Stimulated activated CD8-positive, alpha-beta memory T cell treated with anti-CD3 and anti-CD28 coated beads, Interleukin-7, amount 100 ng/mL, for 24 hours (primary cell): ENCODE data around the gene RALA.
"Not testable (repeated sequence)": the region's sequence is repeated elsewhere in the genome, so short reads cannot be mapped to it uniquely, and the experiment has no call there.

ENCODE experiments used
- DNase-seq: peaks from one replicate; pipeline ENCODE4 v3.0.0-alpha.2; 2020; ENCODE audit warnings: low read depth

RALA gene

GRCh38 chr7:39650676-39651075, 27.3 kb downstream of the RALA start:
- no peak for DNase-seq

GRCh38 chr7:39651265-39651664, 27.9 kb downstream of the RALA start:
- no peak for DNase-seq

GRCh38 chr7:39656415-39656814, 33.0 kb downstream of the RALA start:
- no peak for DNase-seq

- no peak for DNase-seq
These were observed 36.1 kb downstream of the RALA start for GRCh38 chr7:39659356-39660013.

GRCh38 chr7:39661960-39662359, 38.6 kb downstream of the RALA start:
- no peak for DNase-seq

GRCh38 chr7:39663263-39663662, 39.9 kb downstream of the RALA start:
- no peak for DNase-seq

GRCh38 chr7:39664057-39664456, 40.7 kb downstream of the RALA start:
- DNase-seq, result no peak

- DNase-seq, result no peak
These were observed 41.2 kb downstream of the RALA start for GRCh38 chr7:39664585-39664984.

- no peak for DNase-seq
These were observed 43.2 kb downstream of the RALA start for GRCh38 chr7:39666562-39666961.

- no peak for DNase-seq
These were observed 44.1 kb downstream of the RALA start for GRCh38 chr7:39667341-39667923.

GRCh38 chr7:39668280-39668679, 44.9 kb downstream of the RALA start:
- DNase-seq, result not testable (repeated sequence)

GRCh38 chr7:39670052-39670451, 46.7 kb downstream of the RALA start:
- no peak for DNase-seq

- DNase-seq, result no peak
These were observed 47.6 kb downstream of the RALA start for GRCh38 chr7:39670934-39671333.

GRCh38 chr7:39672176-39672575, 48.8 kb downstream of the RALA start:
- no peak for DNase-seq

GRCh38 chr7:39673868-39674267, 50.5 kb downstream of the RALA start:
- DNase-seq, result no peak

GRCh38 chr7:39674406-39674805, 51.0 kb downstream of the RALA start:
- DNase-seq, result no peak

GRCh38 chr7:39676346-39676745, 53.0 kb downstream of the RALA start:
- DNase-seq, result no peak

GRCh38 chr7:39678930-39679709, 55.7 kb downstream of the RALA start:
- no peak for DNase-seq

GRCh38 chr7:39679874-39680273, 56.5 kb downstream of the RALA start:
- not testable (repeated sequence) for DNase-seq

GRCh38 chr7:39681887-39682441, 58.6 kb downstream of the RALA start:
- no peak for DNase-seq

- DNase-seq, result no peak
These were observed 60.0 kb downstream of the RALA start for GRCh38 chr7:39683216-39683845.

GRCh38 chr7:39686261-39686924, 63.0 kb downstream of the RALA start:
- DNase-seq, result no peak
